SK-N-SH (cell line): Measurements from ENCODE around the gene DLX1. TPM values are rescaled to one million over a fixed set of nuclear protein-coding genes. Genes with fewer than 3 reads are reported as not detected.

ENCODE experiments used
- CTCF ChIA-PET: fragments of 300-600, 350-600 bp; formaldehyde crosslinking; extraction: SDS; loops from one replicate; lab custom pipeline; 2021; lab: Yijun Ruan, JAX
- POLR2A ChIA-PET: fragments of 350-600 bp; sonication (Branson Sonifier 250); formaldehyde crosslinking; extraction: SDS; loops from one replicate; lab custom pipeline; 2020; ENCODE audit warnings: antibody characterized with exemption, inconsistent platforms; lab: Yijun Ruan, JAX
- DNase-seq: peaks from one replicate; pipeline ENCODE4 v3.0.0; 2012
- H2AFZ ChIP-seq: fragments of 200-600 bp; sonication (generic); 2 replicates; pipeline ENCODE4 v1.8.1; 2016; ENCODE audit warnings: antibody characterized with exemption, mild to moderate bottlenecking, low read depth
- H3F3A ChIP-seq: fragments of 200-600 bp; sonication (generic); replicated peaks from 2 replicates; pipeline ENCODE3; 2016; ENCODE audit warnings: antibody characterized with exemption, mild to moderate bottlenecking; ENCODE audit not compliant: insufficient read depth
- H3K27ac ChIP-seq, 2 experiments: fragments of 200-500 bp in 1 of 2; fragments of 200-600 bp in 1 of 2; sonication (Bioruptor generic) in 1 of 2; sonication (generic), shearing (Covaris generic) in 1 of 2; 2 replicates each; pipeline versions ENCODE4 v1.5.1 to v1.6.1; 2014 to 2016; ENCODE audit warnings: low read depth in 2 of 2, inconsistent platforms in 1 of 2, low read length in 1 of 2, mild to moderate bottlenecking in 1 of 2, mixed read lengths in 1 of 2
- H3K27me3 ChIP-seq: fragments of 200-600 bp; sonication (generic), shearing (Covaris generic); 2 replicates; pipeline ENCODE4 v1.6.1; 2016; ENCODE audit warnings: mixed run types; ENCODE audit not compliant: insufficient read depth
- H3K36me3 ChIP-seq, 2 experiments: fragments of 200-500 bp in 1 of 2; fragments of 200-600 bp in 1 of 2; sonication (Bioruptor generic) in 1 of 2; sonication (generic) in 1 of 2; replicated peaks in 1 of 2; 2 replicates each; pipeline versions ENCODE3 to v1.5.1; 2014 to 2016; ENCODE audit warnings: low read length in 1 of 2, mild to moderate bottlenecking in 1 of 2; ENCODE audit not compliant: insufficient read depth in 2 of 2, control insufficient read depth in 1 of 2
- H3K4me1 ChIP-seq, 2 experiments: fragments of 200-500 bp in 1 of 2; fragments of 200-600 bp in 1 of 2; sonication (Bioruptor generic) in 1 of 2; sonication (generic), shearing (Covaris generic) in 1 of 2; 2 replicates each; pipeline versions ENCODE4 v1.5.1 to v1.6.1; 2014 to 2016; ENCODE audit warnings: low read depth in 1 of 2, low read length in 1 of 2, mixed run types in 1 of 2; ENCODE audit not compliant: insufficient read depth in 2 of 2, control insufficient read depth in 1 of 2
- H3K4me2 ChIP-seq: fragments of 200-600 bp; sonication (generic), shearing (Covaris generic); 2 replicates; pipeline ENCODE4 v1.6.1; 2017; ENCODE audit warnings: mixed run types
- H3K4me3 ChIP-seq, 2 experiments: fragments of 200-500 bp in 1 of 2; fragments of 200-600 bp in 1 of 2; sonication (Bioruptor generic) in 1 of 2; sonication (generic), shearing (Covaris generic) in 1 of 2; 2 replicates each; pipeline versions ENCODE4 v1.5.1 to v1.8.1; 2014 to 2016; ENCODE audit warnings: low read depth in 2 of 2, inconsistent platforms in 1 of 2, low read length in 1 of 2, mild to moderate bottlenecking in 1 of 2, mixed read lengths in 1 of 2, moderate library complexity in 1 of 2
- H3K79me2 ChIP-seq: fragments of 200-600 bp; sonication (generic); 2 replicates; pipeline ENCODE4 v1.8.1; 2017; ENCODE audit warnings: mild to moderate bottlenecking; ENCODE audit not compliant: insufficient read depth
- H3K9ac ChIP-seq: fragments of 200-600 bp; sonication (generic); 2 replicates; pipeline ENCODE4 v1.6.1; 2017; ENCODE audit warnings: mixed run types
- H3K9me2 ChIP-seq: fragments of 200-600 bp; sonication (generic); 2 replicates; pipeline ENCODE4 v1.6.1; 2017; ENCODE audit warnings: mixed run types
- H3K9me3 ChIP-seq: fragments of 200-600 bp; sonication (generic); 2 replicates; pipeline ENCODE4 v1.6.1; 2017; ENCODE audit warnings: mixed run types, mild to moderate bottlenecking, moderate library complexity
- H4K20me1 ChIP-seq: fragments of 200-600 bp; sonication (generic); 2 replicates; pipeline ENCODE4 v1.6.1; 2017; ENCODE audit warnings: mild to moderate bottlenecking, mixed run types; ENCODE audit not compliant: insufficient read depth
- EP300 ChIP-seq, 2 experiments: IDR thresholded peaks; 2 replicates each; pipeline versions ENCODE4 v1.4.0 to v1.6.1; 2012; ENCODE audit warnings: borderline replicate concordance in 1 of 2, low read depth in 1 of 2, low read length in 1 of 2
- EZH2phosphoT487 ChIP-seq: fragments of 200-600 bp; sonication (generic); IDR thresholded peaks from 2 replicates; pipeline ENCODE4 v1.6.1; 2017; ENCODE audit warnings: low read depth, mixed run types, mild to moderate bottlenecking, antibody characterized with exemption, moderate library complexity, borderline replicate concordance
- FOXM1 ChIP-seq: IDR thresholded peaks from 2 replicates; pipeline ENCODE4 v1.4.0; 2012; ENCODE audit warnings: low read depth, mild to moderate bottlenecking
- IRF3 ChIP-seq: fragments of 150-350 bp; IDR thresholded peaks from 2 replicates; pipeline ENCODE4 v1.6.1; 2016; ENCODE audit warnings: mild to moderate bottlenecking, low read depth, low read length
- MEF2A ChIP-seq: IDR thresholded peaks from 2 replicates; pipeline ENCODE4 v1.4.0; 2012; ENCODE audit warnings: low read depth, borderline replicate concordance
- PBX3 ChIP-seq: IDR thresholded peaks from 2 replicates; pipeline ENCODE4; 2012
- POLR2AphosphoS5 ChIP-seq: IDR thresholded peaks from 2 replicates; pipeline ENCODE4 v1.6.1; 2012; ENCODE audit warnings: low read depth, low read length
- REST ChIP-seq: IDR thresholded peaks from 2 replicates; pipeline ENCODE4 v1.6.1; 2012; ENCODE audit warnings: mild to moderate bottlenecking, low read depth, low read length, moderate library complexity
- TCF12 ChIP-seq: IDR thresholded peaks from 2 replicates; pipeline ENCODE4 v1.4.0; 2012
- YY1 ChIP-seq: IDR thresholded peaks from 2 replicates; pipeline ENCODE4 v1.4.0; 2012; ENCODE audit warnings: low read depth, mild to moderate bottlenecking
- WGBS: methylation state at CpG from one replicate; pipeline ENCODE4 v1.1.6; 2017; ENCODE audit warnings: low lambda C conversion rate; 5-methylcytosine and 5-hydroxymethylcytosine counted together
- polyA plus RNA-seq, 3 experiments: library from polyadenylated mRNA; depleted of rRNA; stranded (reverse); fragments of >200 nt; gene quantifications; 2 replicates each; pipeline ENCODE4 v1.2.3, GENCODE V29; 2012

The DLX1 gene
- polyA plus RNA-seq, 1 of the 3 experiments (the other 2 are of a cell fraction) = 0.07 TPM

- H3K27me3 ChIP-seq = peaks cover 78% of the 10 kb centered on the region
- peaks cover 23% of the 10 kb centered on the region for H3F3A ChIP-seq
- H3K4me3 ChIP-seq = no peak overlapping the region
- no peak overlapping the region for H3K27ac ChIP-seq
- WGBS = 15% methylated on average over 18 of the region's 18 CpGs
- ChIA-PET POLR2A (no interaction called here), CTCF (interaction anchor here (1.0 kb wide), 1 partner anchor 11 kb away, joined by 5 read pairs; no protein-coding TSS in a partner anchor)
- TF ChIP-seq MEF2A (no peak), REST (no peak), EP300 (IDR thresholded peaks at IDR 0.05; ENCODE audit: borderline replicate concordance in 1 of 2, low read depth in 1 of 2, low read length in 1 of 2) (no peak), EZH2phosphoT487 (peak; percentile 97; the same call in 1 of the 2 replicates), TCF12 (no peak), YY1 (no peak), IRF3 (no peak), FOXM1 (no peak), PBX3 (no peak), POLR2AphosphoS5 (0 out of 2 replicates have a peak, but pooled peaks have one; percentile 11)
- no peak overlapping the region for H3K9ac ChIP-seq
- DNase-seq = peak; percentile 23
- no peaks in the 10 kb centered on the region for H3K9me2 ChIP-seq
- H3K4me1 ChIP-seq = peaks cover 17 to 20% of the 10 kb centered on the region in 2 experiments; a peak in 3 of 4 replicates
- peak overlapping the region; percentile 90; the same call in 1 of the 2 replicates for H3K4me2 ChIP-seq
- 0 out of 2 replicates have a peak, but pooled peaks cover 18% of the 10 kb centered on the region for H4K20me1 ChIP-seq
- H3K79me2 ChIP-seq = no peaks in the 10 kb centered on the region
- no peak overlapping the region for H2AFZ ChIP-seq
- no peaks in the 10 kb centered on the region for H3K9me3 ChIP-seq
- H3K36me3 ChIP-seq = no peaks in the 10 kb centered on the region
These were observed 8.3 kb downstream of the DLX1 start for GRCh38 chr2:172093416-172094293.
